Gastrocnemius medialis (tissue), 4 donors: ENCODE data around the gene ALDH4A1. TPM values are rescaled to one million over a fixed set of nuclear protein-coding genes. Genes with fewer than 3 reads are reported as not detected.
A peak's percentile ranks its signal among the peaks of the same experiment; 100 is the strongest.

ENCODE experiments used
- ATAC-seq, 2 donors: fragments of 150-250 bp; one replicate each; pipeline ENCODE4 v1.9.1; 2016
- DNase-seq, 2 donors: peaks; one replicate each; pipeline ENCODE4 v3.0.0-alpha.2; 2019
- H3K27ac ChIP-seq, 4 donors: fragments of 200-600 bp; sonication (generic); 1 replicate in 1 of 4; 2 replicates in 3 of 4; pipeline ENCODE4 v1.5.1; 2016 to 2018; ENCODE audit warnings: mild to moderate bottlenecking in 2 of 4, moderate library complexity in 1 of 4
- H3K27me3 ChIP-seq, 3 donors: fragments of 200-600 bp; sonication (generic) in 2 of 3; 1 replicate in 1 of 3; 2 replicates in 2 of 3; pipeline versions ENCODE4 v1.5.1 to v1.6.0; 2016 to 2019; ENCODE audit warnings: mild to moderate bottlenecking in 1 of 3, moderate library complexity in 1 of 3
- H3K36me3 ChIP-seq, 2 donors: fragments of 200-600 bp; sonication (generic) in 1 of 2; one replicate each; pipeline ENCODE4 v1.5.1; 2017 to 2018
- H3K4me1 ChIP-seq, 2 donors: fragments of 200-600 bp; sonication (generic) in 1 of 2; one replicate each; pipeline ENCODE4 v1.5.1; 2016 to 2017; ENCODE audit warnings: mild to moderate bottlenecking in 2 of 2
- H3K4me3 ChIP-seq, 4 donors: fragments of 200-600 bp; sonication (generic) in 3 of 4; 1 replicate in 1 of 4; 2 replicates in 3 of 4; pipeline ENCODE4 v1.5.1; 2016 to 2019; ENCODE audit warnings: mild to moderate bottlenecking in 2 of 4
- H3K9me3 ChIP-seq, 3 donors: fragments of 200-600 bp; sonication (generic) in 2 of 3; 1 replicate in 1 of 3; 2 replicates in 2 of 3; pipeline ENCODE4 v1.5.1; 2016 to 2019
- CTCF ChIP-seq, 5 experiments: fragments of 450-650 bp in 3 of 5; fragments of 200-600 bp in 2 of 5; sonication (generic) in 2 of 5; IDR thresholded peaks in 4 of 5; conservative IDR thresholded peaks in 1 of 5; 1 replicate in 4 of 5; 2 replicates in 1 of 5; pipeline ENCODE4 v1.5.1; 2016 to 2019; ENCODE audit warnings: antibody characterized with exemption in 5 of 5, mild to moderate bottlenecking in 3 of 5, moderate library complexity in 3 of 5
- POLR2A ChIP-seq, 2 donors: fragments of 450-650 bp; IDR thresholded peaks; one replicate each; pipeline ENCODE4 v1.6.1; 2017; ENCODE audit warnings: antibody characterized with exemption in 2 of 2, mild to moderate bottlenecking in 2 of 2, moderate library complexity in 2 of 2
- in situ Hi-C, 4 donors: fragments of 200-750 bp; cut with MboI; loops; one replicate each; pipeline versions ENCODE4 v1.15.0 to v1.8.0; 2017; ENCODE audit warnings: low sequenced_read_pairs in 4 of 4
- intact Hi-C: fragments of 100-400 bp; cut with DNase I; formaldehyde crosslinking; loops from one replicate; pipeline ENCODE4 v1.15.1; 2023; ENCODE audit warnings: low total_unique reads
- total RNA-seq, 4 donors: library from RNA; depleted of rRNA; stranded (reverse); fragments of >200 nt; gene quantifications; one replicate each; pipeline versions ENCODE4 v1.1.0 to v1.2.3, GENCODE V29; 2016

The ALDH4A1 gene
- total RNA-seq, 4 donors from 2014 or later: 22.8 to 35.3 (median 31.4) TPM

GRCh38 chr1:18908911-18909771 lies 6.8 kb upstream of the ALDH4A1 start:
- H3K4me3 ChIP-seq: no peak overlapping the region
- H3K27me3 ChIP-seq: no peaks in the 10 kb centered on the region
- peak overlapping the region in 2 of 4 donors; percentile 43 to 72 for H3K27ac ChIP-seq
- ATAC-seq: no peak
- TF ChIP-seq CTCF (IDR thresholded peaks at IDR 0.05 in 4 of 5, conservative IDR thresholded peaks at IDR 0.05 in 1 of 5) (no peak), POLR2A (IDR thresholded peaks at IDR 0.05) (no peak)
- peaks cover 9 to 20% of the 10 kb centered on the region in 2 donors for H3K4me1 ChIP-seq
- intact Hi-C loops: loop anchor here (10.0 kb wide), 1 partner anchor 336 kb away; no protein-coding TSS in a partner anchor
- H3K36me3 ChIP-seq: no peaks in the 10 kb centered on the region
- in situ Hi-C loops: loop anchor here (5.0 to 25.0 kb wide), 5 partner anchors 168 to 328 kb away; no protein-coding TSS in a partner anchor
- no peaks in the 10 kb centered on the region for H3K9me3 ChIP-seq
- no peak for DNase-seq

- Histone ChIP-seq H3K27me3 (no peaks in the 10 kb centered on the region), H3K9me3 (no peaks in the 10 kb centered on the region), H3K4me1 (peaks cover 10 to 25% of the 10 kb centered on the region in 2 donors), H3K27ac (peak overlapping the region; percentile 43 to 72 (median 64)), H3K4me3 (no peak overlapping the region), H3K36me3 (no peaks in the 10 kb centered on the region)
- no peak for TF ChIP-seq POLR2A (IDR thresholded peaks at IDR 0.05)
- TF ChIP-seq CTCF (IDR thresholded peaks at IDR 0.05 in 4 of 5, conservative IDR thresholded peaks at IDR 0.05 in 1 of 5): no peak
- DNase-seq (peak in 1 of 2 donors; percentile 27), ATAC-seq (no peak)
- intact Hi-C loops (loop anchor here (10.0 kb wide), 1 partner anchor 337 kb away; no protein-coding TSS in a partner anchor), in situ Hi-C loops (loop anchor here (5.0 to 25.0 kb wide), 5 partner anchors 169 to 329 kb away; no protein-coding TSS in a partner anchor)
Observed at GRCh38 chr1:18907917-18908845, 5.8 kb upstream of the ALDH4A1 start.

GRCh38 chr1:18907021-18907916 lies 4.9 kb upstream of the ALDH4A1 start:
- Histone ChIP-seq H3K27me3 (no peaks in the 10 kb centered on the region), H3K27ac (peak overlapping the region; percentile 43 to 72 (median 64)), H3K4me1 (peaks cover 10 to 26% of the 10 kb centered on the region in 2 donors), H3K36me3 (no peaks in the 10 kb centered on the region), H3K4me3 (no peak overlapping the region), H3K9me3 (no peaks in the 10 kb centered on the region)
- DNase-seq (peak in 1 of 2 donors; percentile 42), ATAC-seq (peak; percentile 7 to 10)
- in situ Hi-C loops (loop anchor here (5.0 to 25.0 kb wide), 5 partner anchors 170 to 330 kb away; no protein-coding TSS in a partner anchor), intact Hi-C loops (loop anchor here (10.0 kb wide), 1 partner anchor 338 kb away; no protein-coding TSS in a partner anchor)
- TF ChIP-seq POLR2A (IDR thresholded peaks at IDR 0.05) (no peak), CTCF (IDR thresholded peaks at IDR 0.05 in 4 of 5, conservative IDR thresholded peaks at IDR 0.05 in 1 of 5) (peak; percentile 83 to 89 (median 87))
